ENCODE data around the gene RIBC2.

DNA sequence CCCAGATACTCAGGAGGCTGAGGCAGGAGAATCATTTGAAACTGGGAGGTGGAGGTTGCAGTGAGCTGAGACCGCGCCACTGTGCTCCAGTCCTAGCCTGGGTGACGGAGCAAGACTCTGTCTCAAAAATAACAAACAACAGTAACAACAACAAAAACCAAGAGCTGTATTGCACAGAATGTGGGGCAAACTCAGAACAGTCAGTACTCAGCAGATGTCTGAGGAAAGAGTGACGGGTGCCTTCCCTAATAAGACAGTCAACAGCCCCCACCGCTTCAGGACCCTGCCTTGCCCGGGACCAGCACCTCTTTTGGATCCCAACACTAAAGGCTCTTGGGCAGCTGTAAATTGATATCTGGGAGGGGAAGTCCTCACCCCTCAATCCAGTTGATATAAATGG lies 40.3 kb downstream of the RIBC2 start:
- TF ChIP-seq POLR2AphosphoS5 (IDR thresholded peaks at IDR 0.05; ENCODE audit: low read depth, low read length) = no peak
- TF ChIP-seq, protein P1, sequence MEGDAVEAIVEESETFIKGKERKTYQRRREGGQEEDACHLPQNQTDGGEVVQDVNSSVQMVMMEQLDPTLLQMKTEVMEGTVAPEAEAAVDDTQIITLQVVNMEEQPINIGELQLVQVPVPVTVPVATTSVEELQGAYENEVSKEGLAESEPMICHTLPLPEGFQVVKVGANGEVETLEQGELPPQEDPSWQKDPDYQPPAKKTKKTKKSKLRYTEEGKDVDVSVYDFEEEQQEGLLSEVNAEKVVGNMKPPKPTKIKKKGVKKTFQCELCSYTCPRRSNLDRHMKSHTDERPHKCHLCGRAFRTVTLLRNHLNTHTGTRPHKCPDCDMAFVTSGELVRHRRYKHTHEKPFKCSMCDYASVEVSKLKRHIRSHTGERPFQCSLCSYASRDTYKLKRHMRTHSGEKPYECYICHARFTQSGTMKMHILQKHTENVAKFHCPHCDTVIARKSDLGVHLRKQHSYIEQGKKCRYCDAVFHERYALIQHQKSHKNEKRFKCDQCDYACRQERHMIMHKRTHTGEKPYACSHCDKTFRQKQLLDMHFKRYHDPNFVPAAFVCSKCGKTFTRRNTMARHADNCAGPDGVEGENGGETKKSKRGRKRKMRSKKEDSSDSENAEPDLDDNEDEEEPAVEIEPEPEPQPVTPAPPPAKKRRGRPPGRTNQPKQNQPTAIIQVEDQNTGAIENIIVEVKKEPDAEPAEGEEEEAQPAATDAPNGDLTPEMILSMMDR (IDR thresholded peaks at IDR 0.05) = no peak
- TF ChIP-seq, protein P2, sequence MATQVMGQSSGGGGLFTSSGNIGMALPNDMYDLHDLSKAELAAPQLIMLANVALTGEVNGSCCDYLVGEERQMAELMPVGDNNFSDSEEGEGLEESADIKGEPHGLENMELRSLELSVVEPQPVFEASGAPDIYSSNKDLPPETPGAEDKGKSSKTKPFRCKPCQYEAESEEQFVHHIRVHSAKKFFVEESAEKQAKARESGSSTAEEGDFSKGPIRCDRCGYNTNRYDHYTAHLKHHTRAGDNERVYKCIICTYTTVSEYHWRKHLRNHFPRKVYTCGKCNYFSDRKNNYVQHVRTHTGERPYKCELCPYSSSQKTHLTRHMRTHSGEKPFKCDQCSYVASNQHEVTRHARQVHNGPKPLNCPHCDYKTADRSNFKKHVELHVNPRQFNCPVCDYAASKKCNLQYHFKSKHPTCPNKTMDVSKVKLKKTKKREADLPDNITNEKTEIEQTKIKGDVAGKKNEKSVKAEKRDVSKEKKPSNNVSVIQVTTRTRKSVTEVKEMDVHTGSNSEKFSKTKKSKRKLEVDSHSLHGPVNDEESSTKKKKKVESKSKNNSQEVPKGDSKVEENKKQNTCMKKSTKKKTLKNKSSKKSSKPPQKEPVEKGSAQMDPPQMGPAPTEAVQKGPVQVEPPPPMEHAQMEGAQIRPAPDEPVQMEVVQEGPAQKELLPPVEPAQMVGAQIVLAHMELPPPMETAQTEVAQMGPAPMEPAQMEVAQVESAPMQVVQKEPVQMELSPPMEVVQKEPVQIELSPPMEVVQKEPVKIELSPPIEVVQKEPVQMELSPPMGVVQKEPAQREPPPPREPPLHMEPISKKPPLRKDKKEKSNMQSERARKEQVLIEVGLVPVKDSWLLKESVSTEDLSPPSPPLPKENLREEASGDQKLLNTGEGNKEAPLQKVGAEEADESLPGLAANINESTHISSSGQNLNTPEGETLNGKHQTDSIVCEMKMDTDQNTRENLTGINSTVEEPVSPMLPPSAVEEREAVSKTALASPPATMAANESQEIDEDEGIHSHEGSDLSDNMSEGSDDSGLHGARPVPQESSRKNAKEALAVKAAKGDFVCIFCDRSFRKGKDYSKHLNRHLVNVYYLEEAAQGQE (IDR thresholded peaks at IDR 0.05; ENCODE audit: insufficient read depth in 1 of 2, low read depth in 2 of 2, low read length in 1 of 2) = no peak
- TF ChIP-seq SIN3A (IDR thresholded peaks at IDR 0.05; ENCODE audit: borderline replicate concordance, insufficient read depth, low read depth, low read length) = no peak

Data from Panc1 (cell line).